Epithelial cell of proximal tubule (primary cell): ENCODE measurements around the gene COPA. TPM values are rescaled to one million over a fixed set of nuclear protein-coding genes. Genes with fewer than 3 reads are reported as not detected.

Experiments
- DNase-seq: peaks from one replicate; pipeline ENCODE4 v3.0.0-alpha.2; 2011; ENCODE audit warnings: low read depth
- H3K4me3 ChIP-seq: 2 replicates; pipeline ENCODE4 v1.5.1; 2011; ENCODE audit warnings: low read depth, mild to moderate bottlenecking, low read length
- total RNA-seq: library from RNA; depleted of rRNA; stranded (reverse); fragments of >200 nt; gene quantifications from 2 replicates; pipeline ENCODE4 v1.2.3, GENCODE V29; 2015
- TF ChIP-seq, protein P1 (sequence below): conservative IDR thresholded peaks from 2 replicates; pipeline ENCODE4 v1.5.1; 2012; ENCODE audit warnings: low read depth, mild to moderate bottlenecking, low read length

The COPA gene
- total RNA-seq, 1 donor from 2014 or later, result 89.7 TPM

DNA sequence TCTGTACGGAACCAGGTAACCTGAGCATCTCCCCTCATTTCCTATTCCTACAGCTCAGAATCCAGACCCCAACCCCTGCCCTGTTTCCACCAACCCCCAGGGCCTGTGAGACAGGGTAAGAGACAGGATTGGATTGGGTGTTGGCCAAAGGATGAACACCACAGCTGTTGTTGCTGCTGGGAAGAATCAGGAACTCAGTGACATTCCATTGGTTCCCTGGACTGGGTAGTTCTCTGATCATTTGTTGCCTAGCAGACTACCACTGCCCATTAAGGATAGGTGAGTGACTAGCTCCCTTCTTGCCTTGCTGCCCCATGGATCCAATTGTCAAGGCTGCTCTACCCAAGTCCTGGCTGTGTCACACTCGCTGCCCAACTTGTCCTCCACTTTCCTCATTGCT, 10.2 kb upstream of the COPA start:
- H3K4me3 ChIP-seq, result no peak overlapping the region
- no peak for DNase-seq

GRCh38 chr1:160352555-160352954, 9.5 kb upstream of the COPA start:
- DNase-seq, result no peak
- TF ChIP-seq, protein P1, sequence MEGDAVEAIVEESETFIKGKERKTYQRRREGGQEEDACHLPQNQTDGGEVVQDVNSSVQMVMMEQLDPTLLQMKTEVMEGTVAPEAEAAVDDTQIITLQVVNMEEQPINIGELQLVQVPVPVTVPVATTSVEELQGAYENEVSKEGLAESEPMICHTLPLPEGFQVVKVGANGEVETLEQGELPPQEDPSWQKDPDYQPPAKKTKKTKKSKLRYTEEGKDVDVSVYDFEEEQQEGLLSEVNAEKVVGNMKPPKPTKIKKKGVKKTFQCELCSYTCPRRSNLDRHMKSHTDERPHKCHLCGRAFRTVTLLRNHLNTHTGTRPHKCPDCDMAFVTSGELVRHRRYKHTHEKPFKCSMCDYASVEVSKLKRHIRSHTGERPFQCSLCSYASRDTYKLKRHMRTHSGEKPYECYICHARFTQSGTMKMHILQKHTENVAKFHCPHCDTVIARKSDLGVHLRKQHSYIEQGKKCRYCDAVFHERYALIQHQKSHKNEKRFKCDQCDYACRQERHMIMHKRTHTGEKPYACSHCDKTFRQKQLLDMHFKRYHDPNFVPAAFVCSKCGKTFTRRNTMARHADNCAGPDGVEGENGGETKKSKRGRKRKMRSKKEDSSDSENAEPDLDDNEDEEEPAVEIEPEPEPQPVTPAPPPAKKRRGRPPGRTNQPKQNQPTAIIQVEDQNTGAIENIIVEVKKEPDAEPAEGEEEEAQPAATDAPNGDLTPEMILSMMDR, result no peak
- no peak overlapping the region for H3K4me3 ChIP-seq

More for the DNA sequence above, 10.2 kb upstream of the COPA start:
- TF ChIP-seq, protein P1, result no peak

GRCh38 chr1:160351629-160352028, 8.6 kb upstream of the COPA start:
- DNase-seq, result no peak
- H3K4me3 ChIP-seq, result no peak overlapping the region
- TF ChIP-seq, protein P1, result no peak

GRCh38 chr1:160346958-160347357, 3.9 kb upstream of the COPA start:
- no peak for DNase-seq
- TF ChIP-seq, protein P1, result no peak
- H3K4me3 ChIP-seq, result no peak overlapping the region

DNA sequence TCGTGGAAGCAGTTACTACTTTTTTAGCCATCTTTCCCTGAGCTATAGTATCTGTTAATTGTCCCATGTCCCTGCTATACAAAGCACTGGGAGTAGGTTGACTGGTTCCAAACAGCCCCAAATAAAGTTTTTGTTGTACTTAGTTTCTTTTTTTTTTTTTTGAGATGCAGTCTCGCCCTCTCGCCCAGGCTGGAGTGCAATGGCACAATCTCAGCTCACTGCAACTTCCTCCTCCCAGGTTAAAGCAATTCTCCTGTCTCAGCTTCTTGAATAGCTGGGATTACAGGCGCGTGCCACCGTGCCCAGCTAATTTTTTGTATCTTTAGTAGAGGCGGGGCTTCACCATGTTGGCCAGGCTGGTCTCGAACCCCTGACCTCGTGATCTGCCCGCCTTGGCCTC, 3.4 kb upstream of the COPA start:
- TF ChIP-seq, protein P1, result no peak
- no peak overlapping the region for H3K4me3 ChIP-seq
- no peak for DNase-seq

DNA sequence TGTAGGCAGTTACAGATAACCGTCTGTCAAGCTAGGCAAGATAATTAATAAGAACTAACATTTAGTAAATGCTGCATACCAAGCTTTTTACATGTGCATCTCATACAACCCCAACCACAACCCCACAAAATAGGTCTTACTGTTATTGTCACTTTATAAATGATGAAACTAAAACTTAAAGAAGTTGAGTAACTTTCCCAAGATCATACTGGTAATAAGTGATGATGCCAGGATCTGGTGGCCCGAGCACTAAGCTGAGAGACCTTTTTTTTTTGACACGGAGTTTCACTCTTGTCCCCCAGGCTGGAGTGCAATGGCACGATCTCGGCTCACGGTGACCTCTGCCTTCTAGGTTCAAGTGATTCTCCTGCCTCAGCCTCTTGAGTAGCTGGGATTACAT, 1.9 kb upstream of the COPA start:
- no peak for DNase-seq
- TF ChIP-seq, protein P1, result no peak
- no peak overlapping the region for H3K4me3 ChIP-seq

DNA sequence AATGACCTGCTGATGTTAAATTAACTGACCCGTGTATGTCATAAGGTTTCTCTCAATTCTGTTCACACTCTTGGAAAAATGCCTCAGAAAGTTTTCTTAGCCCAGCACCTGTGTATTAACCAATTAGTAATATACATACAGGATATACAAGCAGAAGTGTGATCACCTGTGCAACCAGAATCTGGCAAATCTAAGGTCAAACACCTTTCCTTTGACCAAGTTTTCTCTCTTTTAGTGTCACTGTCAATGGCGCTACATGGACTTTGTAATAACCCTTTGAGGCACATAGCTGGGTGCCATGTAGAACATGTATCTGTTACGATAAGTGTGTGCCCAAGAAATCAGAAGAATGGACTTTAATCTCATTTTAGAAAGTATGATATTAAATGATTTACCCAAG, 1.2 kb upstream of the COPA start:
- H3K4me3 ChIP-seq, result peak overlapping the region; percentile 91
- DNase-seq, result no peak
- TF ChIP-seq, protein P1, result no peak
